Activated CD4-positive, alpha-beta T cell treated with anti-CD3 and anti-CD28 coated beads, Interleukin-2, amount 10 ng/mL, durations not matched to agents 24 days and 14 days (primary cell): Measurements from ENCODE around the gene CSRP1. TPM values are rescaled to one million over a fixed set of nuclear protein-coding genes. Genes with fewer than 3 reads are reported as not detected.
"Not testable (repeated sequence)": the region's sequence is repeated elsewhere in the genome, so short reads cannot be mapped to it uniquely, and the experiment has no call there.

Experiments used
- DNase-seq: peaks from one replicate; pipeline ENCODE4 v3.0.0; 2022
- H3K27ac Mint-ChIP-seq: one replicate; pipeline ENCODE4 v1.8.0; 2022; ENCODE audit warnings: mild to moderate bottlenecking, mixed read lengths
- H3K27me3 Mint-ChIP-seq: one replicate; pipeline ENCODE4 v1.8.0; 2022; ENCODE audit warnings: mixed read lengths
- H3K36me3 Mint-ChIP-seq: one replicate; pipeline ENCODE4 v1.8.0; 2022; ENCODE audit warnings: low read depth, mild to moderate bottlenecking, mixed read lengths
- H3K4me1 Mint-ChIP-seq: one replicate; pipeline ENCODE4 v1.8.0; 2021; ENCODE audit warnings: mixed read lengths
- H3K4me3 Mint-ChIP-seq: one replicate; pipeline ENCODE4 v1.8.0; 2022; ENCODE audit warnings: mild to moderate bottlenecking, moderate library complexity, mixed read lengths
- H3K9me3 Mint-ChIP-seq: one replicate; pipeline ENCODE4 v1.8.0; 2021; ENCODE audit warnings: mixed read lengths
- intact Hi-C: fragments of 100-400 bp; cut with micrococcal nuclease; formaldehyde crosslinking; loops from one replicate; pipeline ENCODE4 v1.15.1; 2023
- total RNA-seq: library from RNA; stranded (reverse); gene quantifications from 2 replicates; pipeline ENCODE4 v1.2.3, GENCODE V29; 2022

CSRP1 gene
- 59.0 and 60.6 TPM in 2 replicates for total RNA-seq

GRCh38 chr1:201506557-201507359 is at the start of gene CSRP1:
CSRP1 (minus strand) TSS chr1:201507123; CDS start chr1:201496303, 10,820 bp downstream.
- Mint-ChIP-seq H3K36me3 (peaks cover 13% of the 10 kb centered on the region), H3K4me3 (peak within 1 kb of the TSS; percentile 94), H3K9me3 (no peaks in the 10 kb centered on the region), H3K4me1 (peaks cover 39% of the 10 kb centered on the region), H3K27ac (peak within 1 kb of the TSS; percentile 91), H3K27me3 (no peaks in the 10 kb centered on the region)
- intact Hi-C loops, result loop anchor here (1.0 to 2.0 kb wide), 3 partner anchors 24 to 322 kb away; partner anchors contain the start of genes IPO9 and PHLDA3
- peak; percentile 95 for DNase-seq

DNA sequence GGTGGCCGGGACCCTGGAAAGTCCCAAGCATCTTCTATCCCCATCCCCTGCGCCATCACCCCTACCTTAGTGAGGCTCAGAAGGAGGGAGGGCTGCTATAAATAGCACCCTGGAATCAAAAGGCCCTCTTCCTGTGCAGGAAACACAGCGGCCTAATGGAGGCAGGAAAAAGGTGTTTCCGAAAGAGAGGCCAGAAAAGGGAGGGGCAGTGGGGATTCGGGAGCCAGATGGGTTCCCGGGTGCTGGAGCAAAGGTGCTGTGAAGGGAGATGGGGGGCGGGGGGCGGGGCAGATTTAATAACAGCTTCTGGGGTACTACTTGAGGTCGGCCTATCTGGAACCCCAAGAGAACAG is 48.6 kb upstream of the CSRP1 start:
- no peak overlapping the region for H3K27ac Mint-ChIP-seq
- no peaks in the 10 kb centered on the region for H3K36me3 Mint-ChIP-seq
- intact Hi-C loops, result no loop called here
- DNase-seq, result no peak
- peaks cover 4% of the 10 kb centered on the region for H3K27me3 Mint-ChIP-seq
- H3K9me3 Mint-ChIP-seq, result no peaks in the 10 kb centered on the region
- no peak overlapping the region for H3K4me3 Mint-ChIP-seq
- H3K4me1 Mint-ChIP-seq, result peaks cover 1% of the 10 kb centered on the region

GRCh38 chr1:201554789-201555592 is 48.1 kb upstream of the CSRP1 start:
- intact Hi-C loops, result no loop called here
- no peak for DNase-seq
- H3K27ac Mint-ChIP-seq, result no peak overlapping the region
- H3K4me1 Mint-ChIP-seq, result peaks cover 1% of the 10 kb centered on the region
- H3K27me3 Mint-ChIP-seq, result peaks cover 4% of the 10 kb centered on the region
- H3K36me3 Mint-ChIP-seq, result no peaks in the 10 kb centered on the region
- no peak overlapping the region for H3K4me3 Mint-ChIP-seq
- H3K9me3 Mint-ChIP-seq, result no peaks in the 10 kb centered on the region

DNA sequence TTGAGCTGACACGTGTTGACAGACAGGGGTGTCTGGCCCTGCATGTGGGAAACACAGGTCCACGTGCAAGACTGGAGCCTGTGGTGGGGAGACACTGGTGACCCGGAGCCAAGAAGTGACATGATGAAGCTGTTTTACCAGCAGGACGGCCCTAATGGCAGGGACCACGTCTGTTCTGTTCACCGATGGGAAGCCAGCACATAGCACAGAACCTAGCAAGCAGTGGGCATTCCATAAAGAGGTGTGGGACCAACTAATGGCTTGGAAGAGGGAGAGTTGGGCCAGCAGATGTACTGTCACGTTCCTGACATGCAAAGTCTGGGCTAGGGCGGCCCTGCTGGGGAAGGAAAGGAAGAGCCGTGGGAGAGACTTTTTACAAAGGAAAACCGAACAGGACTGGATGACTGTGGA is 47.3 kb upstream of the CSRP1 start:
- intact Hi-C loops, result no loop called here
- H3K36me3 Mint-ChIP-seq, result no peaks in the 10 kb centered on the region
- H3K4me1 Mint-ChIP-seq, result peaks cover 1% of the 10 kb centered on the region
- H3K27ac Mint-ChIP-seq, result no peak overlapping the region
- DNase-seq, result no peak
- no peaks in the 10 kb centered on the region for H3K9me3 Mint-ChIP-seq
- H3K27me3 Mint-ChIP-seq, result peaks cover 4% of the 10 kb centered on the region
- no peak overlapping the region for H3K4me3 Mint-ChIP-seq

DNA sequence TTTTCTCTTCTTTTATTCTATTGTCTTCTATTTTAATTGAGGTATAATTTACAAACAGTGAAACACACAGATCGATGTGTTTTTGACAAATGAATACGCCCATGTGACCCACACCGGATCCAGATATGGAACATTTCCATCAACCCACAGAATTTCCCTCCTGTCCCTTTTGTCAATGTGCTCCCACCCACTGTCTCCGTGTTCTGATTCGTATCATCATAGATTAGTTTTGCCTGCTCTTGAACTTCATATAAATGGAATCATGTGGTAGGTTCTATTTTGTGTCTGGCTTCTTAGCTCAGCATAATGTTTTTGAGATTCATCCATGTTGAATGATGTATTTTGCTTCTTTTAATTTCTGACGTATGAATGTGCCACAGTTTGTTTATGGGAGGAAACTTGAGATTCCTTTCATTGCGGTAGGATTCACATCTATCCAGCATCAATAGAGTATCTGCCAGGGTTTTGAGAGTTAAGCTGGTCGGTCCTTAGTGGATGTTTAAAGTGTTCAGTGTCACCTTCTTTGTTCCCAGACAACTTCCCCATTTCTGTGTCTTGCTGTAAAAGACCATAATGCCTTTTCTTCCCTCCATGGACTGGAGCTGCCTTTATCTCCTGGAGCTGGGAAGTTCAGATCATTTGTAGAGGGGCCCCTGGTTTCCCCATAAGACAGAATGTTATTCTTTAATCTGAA is 46.7 kb upstream of the CSRP1 start:
- DNase-seq, result no peak
- H3K4me1 Mint-ChIP-seq, result peaks cover 1% of the 10 kb centered on the region
- peaks cover 6% of the 10 kb centered on the region for H3K27me3 Mint-ChIP-seq
- intact Hi-C loops, result no loop called here
- H3K27ac Mint-ChIP-seq, result no peak overlapping the region
- H3K4me3 Mint-ChIP-seq, result no peak overlapping the region
- H3K36me3 Mint-ChIP-seq, result no peaks in the 10 kb centered on the region
- H3K9me3 Mint-ChIP-seq, result no peaks in the 10 kb centered on the region

DNA sequence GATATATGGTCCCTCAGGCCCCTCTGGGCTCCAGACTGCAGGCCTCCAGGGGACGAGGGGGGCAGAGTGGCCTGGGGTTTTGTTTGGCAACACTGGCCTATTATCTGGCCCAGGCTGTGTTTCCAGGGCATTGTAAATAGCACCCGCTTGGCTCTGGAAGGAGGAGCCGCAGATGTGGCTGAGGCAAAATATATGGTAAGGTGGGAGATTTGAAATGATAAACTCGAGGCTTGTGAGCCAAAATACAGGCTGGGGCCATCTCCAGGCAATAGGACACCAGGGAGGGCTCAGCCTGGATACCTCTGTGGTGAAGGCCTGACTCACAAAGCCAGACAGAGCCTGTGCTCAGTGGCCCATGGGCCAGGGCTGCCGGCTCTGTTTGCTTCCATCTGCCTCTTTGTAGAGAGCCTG is 46.0 kb upstream of the CSRP1 start:
- H3K4me1 Mint-ChIP-seq, result peaks cover 1% of the 10 kb centered on the region
- no peak for DNase-seq
- no peaks in the 10 kb centered on the region for H3K9me3 Mint-ChIP-seq
- H3K27ac Mint-ChIP-seq, result no peak overlapping the region
- H3K4me3 Mint-ChIP-seq, result no peak overlapping the region
- H3K27me3 Mint-ChIP-seq, result peaks cover 8% of the 10 kb centered on the region
- intact Hi-C loops, result no loop called here
- no peaks in the 10 kb centered on the region for H3K36me3 Mint-ChIP-seq

- H3K36me3 Mint-ChIP-seq, result no peaks in the 10 kb centered on the region
- peaks cover 1% of the 10 kb centered on the region for H3K4me1 Mint-ChIP-seq
- no peak overlapping the region for H3K27ac Mint-ChIP-seq
- intact Hi-C loops, result no loop called here
- H3K27me3 Mint-ChIP-seq, result peaks cover 8% of the 10 kb centered on the region
- H3K4me3 Mint-ChIP-seq, result no peak overlapping the region
- DNase-seq, result no peak
- H3K9me3 Mint-ChIP-seq, result no peaks in the 10 kb centered on the region
These were observed 45.2 kb upstream of the CSRP1 start for GRCh38 chr1:201551877-201552731.

GRCh38 chr1:201551096-201551495 is 44.2 kb upstream of the CSRP1 start:
- H3K27ac Mint-ChIP-seq, result no peak overlapping the region
- no peak overlapping the region for H3K4me3 Mint-ChIP-seq
- no peak for DNase-seq
- H3K27me3 Mint-ChIP-seq, result peaks cover 8% of the 10 kb centered on the region
- H3K36me3 Mint-ChIP-seq, result no peaks in the 10 kb centered on the region
- H3K9me3 Mint-ChIP-seq, result no peaks in the 10 kb centered on the region
- peaks cover 1% of the 10 kb centered on the region for H3K4me1 Mint-ChIP-seq
- intact Hi-C loops, result no loop called here

- H3K27ac Mint-ChIP-seq, intact Hi-C loops, H3K4me1 Mint-ChIP-seq, H3K9me3 Mint-ChIP-seq, DNase-seq, H3K36me3 Mint-ChIP-seq, H3K4me3 Mint-ChIP-seq: not testable (repeated sequence)
- H3K27me3 Mint-ChIP-seq, result peaks cover 15% of the 10 kb centered on the region
These were observed 42.6 kb upstream of the CSRP1 start for GRCh38 chr1:201549522-201549921.

GRCh38 chr1:201545851-201546492 is 39.0 kb upstream of the CSRP1 start:
- intact Hi-C loops, result no loop called here
- Mint-ChIP-seq H3K36me3 (no peaks in the 10 kb centered on the region), H3K4me3 (no peak overlapping the region), H3K27me3 (peaks cover 41% of the 10 kb centered on the region), H3K27ac (no peak overlapping the region), H3K4me1 (no peaks in the 10 kb centered on the region), H3K9me3 (no peaks in the 10 kb centered on the region)
- no peak for DNase-seq

- no peak for DNase-seq
- H3K27me3 Mint-ChIP-seq, result peaks cover 53% of the 10 kb centered on the region
- intact Hi-C loops, result no loop called here
- H3K9me3 Mint-ChIP-seq, result no peaks in the 10 kb centered on the region
- no peak overlapping the region for H3K4me3 Mint-ChIP-seq
- no peaks in the 10 kb centered on the region for H3K36me3 Mint-ChIP-seq
- no peaks in the 10 kb centered on the region for H3K4me1 Mint-ChIP-seq
- H3K27ac Mint-ChIP-seq, result no peak overlapping the region
These were observed 37.8 kb upstream of the CSRP1 start for GRCh38 chr1:201544710-201545109.

DNA sequence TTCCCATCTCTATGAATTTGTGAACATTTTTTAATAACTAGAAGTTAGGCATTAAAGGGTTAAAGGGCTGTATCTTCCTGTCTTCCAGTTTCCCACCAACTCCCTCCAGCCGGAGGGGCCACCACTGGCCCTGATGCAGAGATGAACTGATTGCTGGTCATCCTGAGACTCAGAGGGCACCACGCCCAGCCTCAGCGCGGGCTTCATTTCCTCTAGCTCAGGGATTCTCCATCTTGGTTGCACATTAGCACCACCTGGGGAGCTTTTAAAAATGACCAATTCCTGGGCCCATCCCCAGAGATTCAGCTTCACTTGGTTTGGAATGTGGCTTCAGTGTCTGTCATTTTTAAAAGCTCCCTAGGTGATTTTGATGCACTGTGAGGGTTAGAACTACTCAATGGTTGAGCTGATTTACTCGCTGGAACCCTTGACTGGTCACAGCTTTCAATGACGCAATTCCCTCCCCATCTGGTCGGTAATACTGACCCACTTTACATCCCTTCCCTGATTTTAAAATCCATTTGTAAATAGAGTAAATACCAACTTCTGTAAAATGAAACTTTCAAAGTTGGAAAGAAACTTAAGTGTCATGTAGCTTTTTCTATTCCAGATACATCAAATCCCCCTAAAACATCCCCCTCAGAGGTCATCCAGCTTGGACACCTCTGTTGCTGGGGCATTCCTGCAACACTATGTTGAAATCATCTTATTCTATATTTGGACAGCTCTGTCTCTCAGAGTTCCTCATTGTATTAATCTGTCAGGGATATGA is 37.1 kb upstream of the CSRP1 start:
- no peaks in the 10 kb centered on the region for H3K9me3 Mint-ChIP-seq
- DNase-seq, result no peak
- no peak overlapping the region for H3K27ac Mint-ChIP-seq
- H3K36me3 Mint-ChIP-seq, result no peaks in the 10 kb centered on the region
- intact Hi-C loops, result no loop called here
- H3K27me3 Mint-ChIP-seq, result peaks cover 58% of the 10 kb centered on the region
- H3K4me3 Mint-ChIP-seq, result no peak overlapping the region
- H3K4me1 Mint-ChIP-seq, result no peaks in the 10 kb centered on the region
